Mesothelial cell of epicardium (in vitro differentiated cells): Measurements from ENCODE around the gene DPP4. TPM values are rescaled to one million over a fixed set of nuclear protein-coding genes. Genes with fewer than 3 reads are reported as not detected.

ENCODE experiments used
- DNase-seq, 2 experiments: peaks; one replicate each; pipeline ENCODE4 v3.0.0; 2021; ENCODE audit warnings: low spot score in 2 of 2; ENCODE audit not compliant: unreplicated experiment in 2 of 2
- H3K27ac Mint-ChIP-seq: 2 replicates; pipeline ENCODE4 v1.8.0; 2021; ENCODE audit warnings: mixed read lengths
- H3K27me3 Mint-ChIP-seq: 2 replicates; pipeline ENCODE4 v1.8.0; 2021; ENCODE audit warnings: low read depth, mixed read lengths
- H3K36me3 Mint-ChIP-seq: 2 replicates; pipeline ENCODE4 v1.8.0; 2021; ENCODE audit warnings: mixed read lengths
- H3K4me1 Mint-ChIP-seq: 2 replicates; pipeline ENCODE4 v1.8.0; 2021; ENCODE audit warnings: mixed read lengths
- H3K4me3 Mint-ChIP-seq: 2 replicates; pipeline ENCODE4 v1.8.0; 2021; ENCODE audit warnings: mild to moderate bottlenecking, moderate library complexity, mixed read lengths
- H3K9me3 Mint-ChIP-seq: 2 replicates; pipeline ENCODE4 v1.8.0; 2021; ENCODE audit warnings: mixed read lengths
- total RNA-seq: library from RNA; stranded (reverse); gene quantifications from 3 replicates; pipeline ENCODE4 v1.2.1, GENCODE V29; 2021
- TF ChIP-seq, protein P1 (sequence below): fragments of 200-600 bp; sonication (generic); IDR thresholded peaks from one replicate; pipeline ENCODE4 v1.5.0; 2021; ENCODE audit warnings: antibody characterized with exemption; ENCODE audit not compliant: unreplicated experiment

Gene DPP4
- total RNA-seq, 1 donor from 2014 or later, result 8.2 TPM

GRCh38 chr2:162084536-162084935 is 10.5 kb upstream of the DPP4 start:
- peaks cover 7% of the 10 kb centered on the region for H3K9me3 Mint-ChIP-seq
- H3K4me3 Mint-ChIP-seq, result no peak overlapping the region
- TF ChIP-seq, protein P1, sequence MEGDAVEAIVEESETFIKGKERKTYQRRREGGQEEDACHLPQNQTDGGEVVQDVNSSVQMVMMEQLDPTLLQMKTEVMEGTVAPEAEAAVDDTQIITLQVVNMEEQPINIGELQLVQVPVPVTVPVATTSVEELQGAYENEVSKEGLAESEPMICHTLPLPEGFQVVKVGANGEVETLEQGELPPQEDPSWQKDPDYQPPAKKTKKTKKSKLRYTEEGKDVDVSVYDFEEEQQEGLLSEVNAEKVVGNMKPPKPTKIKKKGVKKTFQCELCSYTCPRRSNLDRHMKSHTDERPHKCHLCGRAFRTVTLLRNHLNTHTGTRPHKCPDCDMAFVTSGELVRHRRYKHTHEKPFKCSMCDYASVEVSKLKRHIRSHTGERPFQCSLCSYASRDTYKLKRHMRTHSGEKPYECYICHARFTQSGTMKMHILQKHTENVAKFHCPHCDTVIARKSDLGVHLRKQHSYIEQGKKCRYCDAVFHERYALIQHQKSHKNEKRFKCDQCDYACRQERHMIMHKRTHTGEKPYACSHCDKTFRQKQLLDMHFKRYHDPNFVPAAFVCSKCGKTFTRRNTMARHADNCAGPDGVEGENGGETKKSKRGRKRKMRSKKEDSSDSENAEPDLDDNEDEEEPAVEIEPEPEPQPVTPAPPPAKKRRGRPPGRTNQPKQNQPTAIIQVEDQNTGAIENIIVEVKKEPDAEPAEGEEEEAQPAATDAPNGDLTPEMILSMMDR, result no peak
- no peak for DNase-seq
- no peaks in the 10 kb centered on the region for H3K4me1 Mint-ChIP-seq
- H3K27me3 Mint-ChIP-seq, result no peaks in the 10 kb centered on the region
- no peak overlapping the region for H3K27ac Mint-ChIP-seq
- H3K36me3 Mint-ChIP-seq, result no peaks in the 10 kb centered on the region

DNA sequence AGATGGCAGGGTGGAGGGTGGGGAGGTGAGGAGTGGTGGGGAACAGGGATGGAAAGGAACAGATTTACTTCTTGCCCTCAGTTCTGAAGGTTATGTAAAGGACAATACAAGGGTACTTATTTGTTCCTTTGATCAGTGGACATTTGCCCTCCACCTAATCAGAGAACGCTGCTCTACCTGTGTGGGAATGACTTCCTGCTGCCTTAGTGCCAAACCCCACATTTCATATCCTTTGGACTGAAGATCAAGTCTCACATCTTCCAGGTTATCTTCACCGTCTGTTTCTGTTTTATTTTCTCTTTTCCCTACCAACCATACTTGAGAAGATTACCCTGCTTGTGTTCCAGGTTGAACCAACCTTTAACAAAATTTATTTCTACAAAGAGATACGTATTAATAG is 8.7 kb upstream of the DPP4 start:
- no peaks in the 10 kb centered on the region for H3K4me1 Mint-ChIP-seq
- H3K27me3 Mint-ChIP-seq, result no peaks in the 10 kb centered on the region

GRCh38 chr2:162082036-162082435 is 8.0 kb upstream of the DPP4 start:
- no peaks in the 10 kb centered on the region for H3K4me1 Mint-ChIP-seq
- H3K4me3 Mint-ChIP-seq, result no peak overlapping the region
- DNase-seq, result no peak
- no peaks in the 10 kb centered on the region for H3K27me3 Mint-ChIP-seq
- H3K36me3 Mint-ChIP-seq, result peaks cover 4% of the 10 kb centered on the region
- peaks cover 20% of the 10 kb centered on the region for H3K9me3 Mint-ChIP-seq
- TF ChIP-seq, protein P1, result no peak
- no peak overlapping the region for H3K27ac Mint-ChIP-seq

More for the DNA sequence above, 8.7 kb upstream of the DPP4 start:
- Mint-ChIP-seq H3K9me3 (peaks cover 18% of the 10 kb centered on the region), H3K36me3 (peaks cover 4% of the 10 kb centered on the region), H3K4me3 (no peak overlapping the region), H3K27ac (no peak overlapping the region)
- DNase-seq, result no peak
- TF ChIP-seq, protein P1, result no peak

GRCh38 chr2:162079514-162079913 is 5.5 kb upstream of the DPP4 start:
- no peak overlapping the region for H3K27ac Mint-ChIP-seq
- no peak overlapping the region for H3K4me3 Mint-ChIP-seq
- peaks cover 18% of the 10 kb centered on the region for H3K27me3 Mint-ChIP-seq
- peaks cover 4% of the 10 kb centered on the region for H3K36me3 Mint-ChIP-seq
- H3K9me3 Mint-ChIP-seq, result peaks cover 20% of the 10 kb centered on the region
- H3K4me1 Mint-ChIP-seq, result peaks cover 3% of the 10 kb centered on the region
- no peak for DNase-seq
- TF ChIP-seq, protein P1, result no peak

DNA sequence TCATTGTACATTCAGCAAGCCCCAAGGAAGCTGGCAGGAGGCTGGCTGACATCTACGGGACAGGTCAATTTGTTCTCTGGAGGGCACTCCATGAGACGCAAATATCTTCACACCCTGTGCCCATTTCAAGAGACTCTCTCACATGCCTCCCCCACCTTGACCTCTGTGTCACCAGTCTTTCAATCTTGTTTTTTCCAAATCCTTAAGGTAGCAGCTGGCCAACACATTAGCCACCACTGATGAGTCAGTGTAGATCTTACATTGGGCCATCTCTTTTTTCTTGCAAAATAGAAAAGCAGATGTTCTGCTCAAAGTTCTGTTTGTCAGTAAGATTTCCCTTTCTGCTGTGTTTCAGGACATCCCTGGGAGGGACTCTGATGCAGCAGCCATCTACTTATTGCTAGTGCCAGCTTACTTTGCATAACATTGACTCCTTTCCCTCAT is 1.7 kb upstream of the DPP4 start:
- no peak for DNase-seq
- no peak overlapping the region for H3K4me3 Mint-ChIP-seq
- peaks cover 4% of the 10 kb centered on the region for H3K36me3 Mint-ChIP-seq
- TF ChIP-seq, protein P1, result no peak
- H3K4me1 Mint-ChIP-seq, result peaks cover 31% of the 10 kb centered on the region
- peaks cover 31% of the 10 kb centered on the region for H3K27me3 Mint-ChIP-seq
- no peak overlapping the region for H3K27ac Mint-ChIP-seq
- peaks cover 20% of the 10 kb centered on the region for H3K9me3 Mint-ChIP-seq
